Thyroid gland (tissue), 4 donors: Measurements from ENCODE around the gene ANKRD10.

Source experiments
- POLR2A ChIP-seq, 2 donors: fragments of 450-650 bp; IDR thresholded peaks; one replicate each; pipeline ENCODE4 v1.6.1; 2017; ENCODE audit warnings: antibody characterized with exemption in 2 of 2, mild to moderate bottlenecking in 2 of 2, moderate library complexity in 1 of 2
- TF ChIP-seq, protein P1 (sequence below), 6 experiments: fragments of 200-600 bp in 3 of 6; fragments of 450-650 bp in 3 of 6; sonication (generic) in 3 of 6; IDR thresholded peaks; one replicate each; pipeline ENCODE4 v1.5.1; 2016 to 2019; ENCODE audit warnings: antibody characterized with exemption in 6 of 6, mild to moderate bottlenecking in 2 of 6, inconsistent platforms in 1 of 6, moderate library complexity in 1 of 6

DNA sequence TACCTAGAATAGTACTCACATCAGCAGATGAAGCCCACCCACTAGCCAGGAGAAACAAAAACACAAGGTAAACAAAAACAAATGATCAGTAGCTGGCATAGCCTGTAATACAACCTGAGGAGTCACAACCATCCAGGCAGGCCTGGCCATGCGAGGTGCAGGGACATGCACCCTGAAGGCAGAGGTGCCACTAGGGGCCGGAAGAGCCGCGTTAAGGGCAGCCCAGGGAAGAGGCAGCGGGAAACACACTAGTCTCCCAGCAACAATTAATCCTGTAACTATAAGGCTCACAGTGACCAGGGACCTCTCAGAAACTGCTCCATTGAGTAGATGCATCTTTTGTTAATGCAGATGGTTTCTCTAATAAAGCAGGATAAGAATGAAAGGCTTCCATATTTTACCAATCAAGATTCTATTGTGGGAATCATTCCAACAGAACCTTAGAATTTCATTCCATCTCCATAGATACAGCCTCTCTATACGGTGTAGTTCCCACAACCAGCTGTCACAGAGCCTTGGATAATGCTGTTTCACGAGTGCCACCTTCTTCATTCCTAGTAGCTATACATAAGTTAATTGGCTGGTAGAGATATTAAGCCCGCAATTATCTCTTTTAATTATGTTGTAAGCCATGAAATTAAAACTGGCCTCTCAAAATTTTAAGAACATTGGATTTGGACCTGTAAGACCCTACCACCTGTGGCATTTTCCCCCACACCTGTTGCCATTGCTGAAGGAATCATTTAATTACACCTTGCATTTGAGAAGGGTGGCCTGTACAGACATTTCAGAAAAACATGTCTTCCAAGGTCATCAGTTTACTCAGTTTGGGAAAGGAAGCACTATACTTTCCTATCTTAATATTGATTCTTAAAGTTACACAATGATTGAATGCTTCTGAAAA, 28.7 kb downstream of the ANKRD10 start:
- no peak for TF ChIP-seq POLR2A (IDR thresholded peaks at IDR 0.05)
- TF ChIP-seq, protein P1, sequence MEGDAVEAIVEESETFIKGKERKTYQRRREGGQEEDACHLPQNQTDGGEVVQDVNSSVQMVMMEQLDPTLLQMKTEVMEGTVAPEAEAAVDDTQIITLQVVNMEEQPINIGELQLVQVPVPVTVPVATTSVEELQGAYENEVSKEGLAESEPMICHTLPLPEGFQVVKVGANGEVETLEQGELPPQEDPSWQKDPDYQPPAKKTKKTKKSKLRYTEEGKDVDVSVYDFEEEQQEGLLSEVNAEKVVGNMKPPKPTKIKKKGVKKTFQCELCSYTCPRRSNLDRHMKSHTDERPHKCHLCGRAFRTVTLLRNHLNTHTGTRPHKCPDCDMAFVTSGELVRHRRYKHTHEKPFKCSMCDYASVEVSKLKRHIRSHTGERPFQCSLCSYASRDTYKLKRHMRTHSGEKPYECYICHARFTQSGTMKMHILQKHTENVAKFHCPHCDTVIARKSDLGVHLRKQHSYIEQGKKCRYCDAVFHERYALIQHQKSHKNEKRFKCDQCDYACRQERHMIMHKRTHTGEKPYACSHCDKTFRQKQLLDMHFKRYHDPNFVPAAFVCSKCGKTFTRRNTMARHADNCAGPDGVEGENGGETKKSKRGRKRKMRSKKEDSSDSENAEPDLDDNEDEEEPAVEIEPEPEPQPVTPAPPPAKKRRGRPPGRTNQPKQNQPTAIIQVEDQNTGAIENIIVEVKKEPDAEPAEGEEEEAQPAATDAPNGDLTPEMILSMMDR (IDR thresholded peaks at IDR 0.05) = no peak
